HUES6 (cell line): ENCODE data around the gene CYP11A1.

Experiments used
- H3K27ac ChIP-seq: 2 replicates; pipeline ENCODE4 v1.7.0; 2013; ENCODE audit warnings: low read depth, mild to moderate bottlenecking, low read length, inconsistent platforms
- H3K27me3 ChIP-seq: 2 replicates; pipeline ENCODE4 v1.6.1; 2013; ENCODE audit warnings: low read length; ENCODE audit not compliant: control insufficient read depth, insufficient read depth
- H3K36me3 ChIP-seq: 2 replicates; pipeline ENCODE4 v1.6.1; 2013; ENCODE audit warnings: low read length; ENCODE audit not compliant: control insufficient read depth, insufficient read depth
- H3K4me1 ChIP-seq: 2 replicates; pipeline ENCODE4 v1.6.1; 2013; ENCODE audit warnings: low read length; ENCODE audit not compliant: control insufficient read depth, insufficient read depth
- H3K4me3 ChIP-seq: 2 replicates; pipeline ENCODE4 v1.5.1; 2013; ENCODE audit warnings: low read depth, low read length
- H3K9ac ChIP-seq: one replicate; pipeline ENCODE4 v1.6.1; 2013; ENCODE audit warnings: mild to moderate bottlenecking, low read length
- H3K9me3 ChIP-seq: 2 replicates; pipeline ENCODE4 v1.6.1; 2013; ENCODE audit warnings: low read depth, low read length; ENCODE audit not compliant: control insufficient read depth, insufficient read depth

Gene CYP11A1

DNA sequence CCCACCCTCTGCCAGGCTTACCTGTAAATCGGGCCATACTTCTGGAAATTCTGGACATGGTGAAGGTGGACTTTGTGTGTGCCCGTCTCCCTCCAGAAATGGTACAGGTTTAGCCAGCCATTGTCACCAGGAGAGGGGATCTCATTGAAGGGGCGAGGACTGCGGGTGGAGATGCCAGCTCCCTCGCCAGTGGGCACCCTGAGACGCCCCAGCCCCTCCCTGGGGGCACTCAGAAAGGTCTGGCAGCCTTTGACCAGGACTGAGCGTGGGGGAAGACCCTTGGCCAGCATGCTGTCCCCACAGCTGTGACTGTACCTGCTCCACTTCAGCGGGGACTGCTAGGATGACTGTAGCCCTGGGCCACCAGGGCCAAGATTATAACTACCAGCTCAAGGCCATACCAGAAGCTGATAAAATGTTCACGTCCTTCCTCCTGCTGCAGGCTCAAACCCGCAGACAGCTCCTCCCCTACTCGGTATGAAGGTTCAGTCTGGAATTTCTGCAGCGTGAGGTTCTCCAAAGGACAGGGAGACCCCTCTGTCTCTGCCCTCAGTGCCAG lies at the start of gene CYP11A1:
TSS of gene CYP11A1 (minus strand) at position 351 of the 559 bp plus-strand sequence. CDS start at position 290, 61 bp downstream.
- H3K27me3 ChIP-seq, result peaks cover 5% of the 10 kb centered on the region; the same call in 1 of the 2 replicates
- no peak within 1 kb of the TSS; the same call in 1 of the 2 replicates for H3K4me3 ChIP-seq
- no peaks in the 10 kb centered on the region for H3K36me3 ChIP-seq
- peaks cover 24% of the 10 kb centered on the region for H3K4me1 ChIP-seq
- no peak within 1 kb of the TSS for H3K27ac ChIP-seq
- H3K9ac ChIP-seq, result peak within 1 kb of the TSS; percentile 11
- no peaks in the 10 kb centered on the region for H3K9me3 ChIP-seq

DNA sequence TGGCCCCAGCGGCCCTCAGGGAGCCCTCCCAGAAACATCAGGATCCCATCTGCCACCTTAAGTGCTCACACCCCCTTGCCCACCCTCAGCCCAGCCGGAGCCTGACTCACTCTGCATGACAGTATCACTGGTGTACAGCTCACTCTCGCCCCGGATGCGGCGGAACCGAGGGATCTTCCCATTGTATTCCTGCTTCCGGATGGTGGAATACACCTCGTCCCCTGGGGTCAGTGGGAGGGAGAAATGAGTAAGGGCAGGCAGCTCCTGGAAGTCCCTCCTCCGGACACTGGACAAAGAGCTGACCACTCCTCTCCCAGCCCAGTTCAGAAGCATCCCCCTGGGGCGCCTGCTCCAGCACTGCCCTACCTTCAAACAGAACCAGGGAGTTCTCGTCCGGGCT lies 49.8 kb upstream of the CYP11A1 start:
- no peak overlapping the region for H3K4me3 ChIP-seq
- peaks cover 45% of the 10 kb centered on the region for H3K36me3 ChIP-seq
- no peak overlapping the region for H3K9ac ChIP-seq
- H3K9me3 ChIP-seq, result no peaks in the 10 kb centered on the region
- H3K27me3 ChIP-seq, result no peaks in the 10 kb centered on the region
- no peak overlapping the region for H3K27ac ChIP-seq
- peaks cover 22% of the 10 kb centered on the region for H3K4me1 ChIP-seq

DNA sequence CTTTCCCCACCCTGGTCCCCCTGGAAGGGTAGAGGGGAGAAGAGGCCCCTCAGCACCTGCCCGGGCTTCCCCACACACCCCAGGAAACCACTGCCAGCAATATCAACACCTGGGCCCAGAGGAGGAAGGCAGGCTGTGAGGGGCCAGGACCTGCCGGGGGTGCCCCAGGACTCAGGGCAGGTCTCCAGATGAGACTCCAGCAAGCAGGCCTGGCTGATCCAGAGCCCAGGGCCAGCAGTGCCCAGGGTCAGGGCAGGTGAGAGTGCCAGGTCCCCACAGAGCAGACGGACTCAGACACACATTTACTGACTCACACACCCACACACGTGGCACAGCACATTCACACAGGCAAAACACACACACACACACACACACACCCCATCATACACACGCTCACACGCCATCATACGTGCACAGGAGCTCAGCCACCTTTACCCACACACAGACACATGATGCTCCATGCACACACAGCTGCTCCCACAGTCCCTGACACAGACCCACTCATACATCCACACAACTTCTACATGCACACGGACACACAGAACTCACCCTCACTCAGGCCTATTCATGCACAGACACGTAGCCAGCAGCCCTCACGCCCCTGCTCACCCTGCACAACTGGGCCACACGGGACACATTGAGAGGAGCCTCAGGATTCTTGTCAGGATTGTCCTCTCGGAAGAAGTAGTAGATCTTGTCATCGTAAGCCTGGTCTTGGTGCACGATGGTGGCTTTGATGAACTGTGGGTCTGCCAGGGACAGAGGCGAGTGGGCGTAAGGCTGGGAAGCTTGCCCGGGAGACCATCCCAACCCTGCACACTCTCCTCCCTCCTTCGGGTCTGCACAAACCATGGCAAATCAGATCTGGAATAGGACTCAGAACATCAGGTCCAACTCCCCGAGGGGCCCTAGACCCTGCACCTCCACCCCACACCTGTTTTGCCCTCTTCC lies 48.8 kb upstream of the CYP11A1 start:
- no peak overlapping the region for H3K9ac ChIP-seq
- peaks cover 12% of the 10 kb centered on the region for H3K4me1 ChIP-seq
- H3K27ac ChIP-seq, result no peak overlapping the region
- H3K27me3 ChIP-seq, result no peaks in the 10 kb centered on the region
- H3K9me3 ChIP-seq, result no peaks in the 10 kb centered on the region
- no peak overlapping the region for H3K4me3 ChIP-seq
- H3K36me3 ChIP-seq, result peaks cover 55% of the 10 kb centered on the region

DNA sequence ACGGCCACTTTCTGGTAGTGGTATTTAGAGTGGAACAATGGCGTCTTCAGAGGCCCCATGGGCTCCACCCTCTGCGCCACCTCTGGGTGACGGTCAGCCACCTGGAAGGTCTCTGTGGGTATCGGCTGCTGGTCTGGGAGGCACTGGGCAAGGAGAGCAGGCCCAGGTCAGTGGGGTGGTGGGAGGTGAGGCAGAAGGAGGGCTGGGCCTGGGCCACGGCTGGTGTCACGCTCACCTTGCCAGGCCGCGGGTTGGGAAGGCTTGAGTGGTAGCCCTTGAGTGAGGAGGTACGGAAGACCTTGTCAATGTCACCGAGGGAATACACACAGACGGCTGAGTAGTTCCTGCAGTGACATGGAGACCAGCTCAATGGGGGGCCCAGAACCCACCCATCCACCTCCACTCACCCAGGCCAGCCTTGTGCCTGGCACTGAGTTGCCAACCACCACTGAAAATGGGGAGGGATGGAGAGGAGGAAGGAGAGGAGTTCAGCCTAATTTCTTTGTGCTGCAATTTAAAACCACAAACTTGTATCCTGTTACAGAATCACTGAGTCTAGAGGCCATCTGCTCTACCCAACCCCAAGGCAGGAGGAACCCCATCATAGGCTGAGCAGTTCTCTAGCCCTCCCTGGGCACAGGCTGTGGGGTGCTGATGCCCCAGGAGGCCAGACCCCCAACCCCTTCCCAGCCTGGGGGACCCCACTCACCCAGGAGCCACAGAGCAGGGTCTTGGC lies 47.3 kb upstream of the CYP11A1 start:
- H3K9ac ChIP-seq, result no peak overlapping the region
- no peak overlapping the region for H3K27ac ChIP-seq
- no peaks in the 10 kb centered on the region for H3K27me3 ChIP-seq
- no peak overlapping the region for H3K4me3 ChIP-seq
- no peaks in the 10 kb centered on the region for H3K9me3 ChIP-seq
- H3K36me3 ChIP-seq, result peaks cover 68% of the 10 kb centered on the region
- H3K4me1 ChIP-seq, result no peaks in the 10 kb centered on the region

DNA sequence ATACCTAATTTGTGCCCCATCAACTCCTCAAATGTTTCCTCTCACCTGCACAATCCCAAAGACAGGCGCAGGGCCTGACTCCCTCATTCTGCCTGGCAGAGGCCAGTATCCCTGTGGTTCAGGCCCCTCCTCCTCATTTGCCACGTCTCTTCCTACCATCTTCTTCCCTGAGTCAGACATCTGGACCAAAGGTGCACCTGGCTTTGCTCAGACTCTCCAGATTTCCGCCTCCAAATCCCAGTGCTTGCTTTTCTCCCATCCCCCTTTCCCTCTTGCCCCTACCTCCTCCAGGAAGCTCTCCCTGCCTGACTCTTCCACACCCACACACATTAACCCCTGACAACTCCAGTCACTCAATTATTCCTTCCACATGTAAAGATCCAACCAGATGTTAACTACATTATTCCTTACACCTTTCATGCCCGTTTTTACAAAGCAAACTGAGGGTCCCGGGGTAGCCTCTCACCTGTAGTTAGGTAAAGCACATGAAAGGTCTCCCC lies 46.7 kb upstream of the CYP11A1 start:
- Histone ChIP-seq H3K4me1 (no peaks in the 10 kb centered on the region), H3K36me3 (peaks cover 68% of the 10 kb centered on the region), H3K9ac (no peak overlapping the region), H3K27me3 (no peaks in the 10 kb centered on the region), H3K27ac (no peak overlapping the region), H3K9me3 (no peaks in the 10 kb centered on the region), H3K4me3 (no peak overlapping the region)

- Histone ChIP-seq H3K4me1 (no peaks in the 10 kb centered on the region), H3K27me3 (no peaks in the 10 kb centered on the region), H3K36me3 (peaks cover 68% of the 10 kb centered on the region), H3K27ac (no peak overlapping the region), H3K9ac (no peak overlapping the region), H3K9me3 (no peaks in the 10 kb centered on the region), H3K4me3 (no peak overlapping the region)
These were observed 46.1 kb upstream of the CYP11A1 start for GRCh38 chr15:74413350-74414080.

- peaks cover 60% of the 10 kb centered on the region for H3K36me3 ChIP-seq
- H3K9ac ChIP-seq, result no peak overlapping the region
- no peaks in the 10 kb centered on the region for H3K9me3 ChIP-seq
- H3K27ac ChIP-seq, result no peak overlapping the region
- no peak overlapping the region for H3K4me3 ChIP-seq
- peaks cover 7% of the 10 kb centered on the region; the same call in 1 of the 2 replicates for H3K4me1 ChIP-seq
- H3K27me3 ChIP-seq, result no peaks in the 10 kb centered on the region
These were observed 44.7 kb upstream of the CYP11A1 start for GRCh38 chr15:74412159-74412558.

DNA sequence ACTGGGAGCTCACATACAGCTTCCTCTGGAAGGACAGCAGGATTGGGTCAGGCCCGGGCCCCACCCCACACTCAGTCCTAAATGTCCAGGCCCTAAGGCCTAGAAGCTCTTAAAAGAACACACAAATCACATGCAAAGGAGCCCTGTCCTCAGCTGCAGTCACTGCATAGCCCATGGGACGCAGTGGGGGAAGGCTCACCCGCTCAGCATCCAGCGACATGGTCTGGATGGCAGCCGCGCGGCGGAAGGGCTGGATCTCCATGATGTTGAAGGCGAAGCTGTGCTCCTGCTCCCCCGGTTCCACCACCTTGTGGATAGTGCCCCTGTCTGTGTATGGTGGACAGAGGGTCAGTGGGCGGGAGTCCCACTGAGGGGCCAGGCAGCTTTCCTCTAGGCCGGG lies 44.2 kb upstream of the CYP11A1 start:
- H3K9me3 ChIP-seq, result no peaks in the 10 kb centered on the region
- H3K27ac ChIP-seq, result no peak overlapping the region
- peaks cover 57% of the 10 kb centered on the region for H3K36me3 ChIP-seq
- H3K27me3 ChIP-seq, result no peaks in the 10 kb centered on the region
- H3K4me1 ChIP-seq, result peaks cover 12% of the 10 kb centered on the region; the same call in 1 of the 2 replicates
- H3K4me3 ChIP-seq, result no peak overlapping the region
- H3K9ac ChIP-seq, result no peak overlapping the region

DNA sequence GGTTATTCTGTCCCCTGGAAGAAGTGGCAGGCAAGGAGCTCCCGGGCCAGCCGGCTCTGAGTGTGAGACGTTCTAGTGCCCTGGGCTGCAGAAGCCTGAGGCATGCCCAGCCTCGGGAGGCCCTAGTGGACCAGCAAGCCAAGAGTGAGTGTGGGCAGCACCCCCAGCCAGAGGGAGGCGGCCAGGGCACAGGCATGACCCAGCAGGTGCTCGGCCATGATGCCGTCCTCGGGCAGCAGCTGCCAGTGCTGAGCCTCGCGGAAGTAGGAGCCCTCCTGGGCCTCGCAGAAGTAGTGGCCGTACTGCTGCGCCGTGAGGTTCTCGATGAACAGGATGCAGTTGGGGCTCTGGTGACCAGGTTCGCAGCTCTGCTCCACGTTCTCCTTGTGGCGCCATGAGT lies 43.1 kb upstream of the CYP11A1 start:
- Histone ChIP-seq H3K9me3 (no peaks in the 10 kb centered on the region), H3K4me1 (peaks cover 14% of the 10 kb centered on the region; the same call in 1 of the 2 replicates), H3K9ac (no peak overlapping the region), H3K36me3 (peaks cover 45% of the 10 kb centered on the region), H3K4me3 (no peak overlapping the region), H3K27ac (no peak overlapping the region), H3K27me3 (no peaks in the 10 kb centered on the region)

DNA sequence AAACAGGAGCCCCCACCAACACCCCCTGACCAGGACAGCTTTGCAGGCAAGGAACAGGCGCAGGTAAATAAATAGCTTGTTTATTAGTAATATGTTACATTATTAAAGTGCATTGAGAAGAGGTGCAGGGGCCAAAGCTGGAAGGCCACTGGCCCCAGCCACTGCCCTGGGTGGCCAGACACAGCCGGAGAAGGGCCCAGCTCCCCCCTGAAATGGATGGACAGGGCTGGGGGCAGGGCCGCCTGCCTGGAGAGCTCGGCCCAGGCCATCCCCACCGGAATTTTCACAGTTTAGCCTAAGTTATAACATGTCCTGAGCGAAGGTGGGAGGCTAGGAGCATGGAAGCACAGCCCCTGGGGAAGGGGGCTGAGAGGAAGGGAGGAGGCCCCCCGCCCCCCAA lies 41.8 kb upstream of the CYP11A1 start:
- no peaks in the 10 kb centered on the region for H3K27me3 ChIP-seq
- H3K9ac ChIP-seq, result no peak overlapping the region
- peaks cover 33% of the 10 kb centered on the region for H3K36me3 ChIP-seq

More for the DNA sequence above, 41.8 kb upstream of the CYP11A1 start:
- peaks cover 14% of the 10 kb centered on the region; the same call in 1 of the 2 replicates for H3K4me1 ChIP-seq
- H3K27ac ChIP-seq, result no peak overlapping the region
- no peak overlapping the region for H3K4me3 ChIP-seq
- H3K9me3 ChIP-seq, result no peaks in the 10 kb centered on the region
